ENCODE measurements around the gene LTB. TPM values are rescaled to one million over a fixed set of nuclear protein-coding genes. Genes with fewer than 3 reads are reported as not detected.

LTB gene
- total and polyA plus RNA-seq, 9 of the 15 experiments (the other 6 are each of a cell fraction or from before 2014, with no cell fraction given): 0.07 to 0.51 TPM; not detected in 7

DNA sequence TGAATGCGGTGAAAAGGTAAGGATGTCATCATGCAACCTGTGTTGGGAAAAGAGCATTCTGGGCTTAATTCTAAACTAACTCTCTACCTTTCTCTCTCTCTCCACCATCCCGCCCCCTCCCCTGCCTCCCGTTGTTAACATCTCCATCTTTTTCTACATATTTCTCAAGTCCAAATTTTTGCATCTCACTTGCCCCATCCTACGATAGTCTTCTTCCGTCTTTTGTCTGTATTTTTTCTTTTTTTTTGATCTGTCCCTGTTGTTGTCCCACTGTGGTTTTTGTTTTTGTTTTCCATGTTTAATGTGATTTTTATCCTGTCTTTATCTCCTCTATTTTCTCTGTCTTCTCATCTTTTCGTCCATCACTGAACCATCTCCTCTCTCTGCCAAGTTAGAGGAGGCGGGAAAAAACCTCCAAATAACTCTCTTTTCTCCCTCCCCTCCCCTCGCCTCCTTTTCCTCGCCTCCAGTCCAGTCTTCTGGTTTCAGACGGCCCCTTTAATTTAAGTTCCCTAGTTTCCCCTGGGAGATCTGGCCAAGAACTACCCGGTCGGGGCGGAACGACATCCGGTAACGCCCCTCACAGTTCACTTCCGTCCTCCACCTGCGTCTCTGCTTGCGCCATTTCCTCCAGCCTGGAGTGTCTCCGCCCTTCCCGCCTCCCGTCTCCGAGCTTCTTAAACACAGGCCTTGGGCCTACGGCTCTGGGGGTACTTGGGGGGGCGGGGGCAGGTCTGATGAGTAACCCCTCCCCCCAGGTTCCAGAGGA lies 35.1 kb downstream of the LTB start, which contains the start of gene NFKBIL1 (continued):
- TF ChIP-seq, protein P1, sequence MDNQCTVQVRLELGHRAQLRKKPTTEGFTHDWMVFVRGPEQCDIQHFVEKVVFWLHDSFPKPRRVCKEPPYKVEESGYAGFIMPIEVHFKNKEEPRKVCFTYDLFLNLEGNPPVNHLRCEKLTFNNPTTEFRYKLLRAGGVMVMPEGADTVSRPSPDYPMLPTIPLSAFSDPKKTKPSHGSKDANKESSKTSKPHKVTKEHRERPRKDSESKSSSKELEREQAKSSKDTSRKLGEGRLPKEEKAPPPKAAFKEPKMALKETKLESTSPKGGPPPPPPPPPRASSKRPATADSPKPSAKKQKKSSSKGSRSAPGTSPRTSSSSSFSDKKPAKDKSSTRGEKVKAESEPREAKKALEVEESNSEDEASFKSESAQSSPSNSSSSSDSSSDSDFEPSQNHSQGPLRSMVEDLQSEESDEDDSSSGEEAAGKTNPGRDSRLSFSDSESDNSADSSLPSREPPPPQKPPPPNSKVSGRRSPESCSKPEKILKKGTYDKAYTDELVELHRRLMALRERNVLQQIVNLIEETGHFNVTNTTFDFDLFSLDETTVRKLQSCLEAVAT (IDR thresholded peaks at IDR 0.05): peak; percentile 71 to 94; a peak in 3 of 4 replicates
- TF ChIP-seq POLR2A (conservative IDR thresholded peaks at IDR 0.05) (peak; percentile 71), ZNF551 (CRISPR knock-in tag; IDR thresholded peaks at IDR 0.05) (0 out of 2 replicates have a peak, but pooled peaks have one; percentile 64), PHF20 (IDR thresholded peaks at IDR 0.05; ENCODE audit: partially characterized antibody) (peak; percentile 90), POLR3G (IDR thresholded peaks at IDR 0.05; ENCODE audit: extremely low read depth, insufficient read length, insufficient replicate concordance) (no peak), POLR2B (IDR thresholded peaks at IDR 0.05; ENCODE audit: low read depth, partially characterized antibody) (peak; percentile 69), KDM2B (CRISPR knock-in tag; IDR thresholded peaks at IDR 0.05) (no peak), ZNF695 (CRISPR knock-in tag; IDR thresholded peaks at IDR 0.05) (no peak)
- TF ChIP-seq, protein P2, sequence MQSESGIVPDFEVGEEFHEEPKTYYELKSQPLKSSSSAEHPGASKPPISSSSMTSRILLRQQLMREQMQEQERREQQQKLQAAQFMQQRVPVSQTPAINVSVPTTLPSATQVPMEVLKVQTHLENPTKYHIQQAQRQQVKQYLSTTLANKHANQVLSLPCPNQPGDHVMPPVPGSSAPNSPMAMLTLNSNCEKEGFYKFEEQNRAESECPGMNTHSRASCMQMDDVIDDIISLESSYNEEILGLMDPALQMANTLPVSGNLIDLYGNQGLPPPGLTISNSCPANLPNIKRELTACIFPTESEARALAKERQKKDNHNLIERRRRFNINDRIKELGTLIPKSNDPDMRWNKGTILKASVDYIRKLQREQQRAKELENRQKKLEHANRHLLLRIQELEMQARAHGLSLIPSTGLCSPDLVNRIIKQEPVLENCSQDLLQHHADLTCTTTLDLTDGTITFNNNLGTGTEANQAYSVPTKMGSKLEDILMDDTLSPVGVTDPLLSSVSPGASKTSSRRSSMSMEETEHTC (IDR thresholded peaks at IDR 0.05): no peak
- TF ChIP-seq, protein P3, sequence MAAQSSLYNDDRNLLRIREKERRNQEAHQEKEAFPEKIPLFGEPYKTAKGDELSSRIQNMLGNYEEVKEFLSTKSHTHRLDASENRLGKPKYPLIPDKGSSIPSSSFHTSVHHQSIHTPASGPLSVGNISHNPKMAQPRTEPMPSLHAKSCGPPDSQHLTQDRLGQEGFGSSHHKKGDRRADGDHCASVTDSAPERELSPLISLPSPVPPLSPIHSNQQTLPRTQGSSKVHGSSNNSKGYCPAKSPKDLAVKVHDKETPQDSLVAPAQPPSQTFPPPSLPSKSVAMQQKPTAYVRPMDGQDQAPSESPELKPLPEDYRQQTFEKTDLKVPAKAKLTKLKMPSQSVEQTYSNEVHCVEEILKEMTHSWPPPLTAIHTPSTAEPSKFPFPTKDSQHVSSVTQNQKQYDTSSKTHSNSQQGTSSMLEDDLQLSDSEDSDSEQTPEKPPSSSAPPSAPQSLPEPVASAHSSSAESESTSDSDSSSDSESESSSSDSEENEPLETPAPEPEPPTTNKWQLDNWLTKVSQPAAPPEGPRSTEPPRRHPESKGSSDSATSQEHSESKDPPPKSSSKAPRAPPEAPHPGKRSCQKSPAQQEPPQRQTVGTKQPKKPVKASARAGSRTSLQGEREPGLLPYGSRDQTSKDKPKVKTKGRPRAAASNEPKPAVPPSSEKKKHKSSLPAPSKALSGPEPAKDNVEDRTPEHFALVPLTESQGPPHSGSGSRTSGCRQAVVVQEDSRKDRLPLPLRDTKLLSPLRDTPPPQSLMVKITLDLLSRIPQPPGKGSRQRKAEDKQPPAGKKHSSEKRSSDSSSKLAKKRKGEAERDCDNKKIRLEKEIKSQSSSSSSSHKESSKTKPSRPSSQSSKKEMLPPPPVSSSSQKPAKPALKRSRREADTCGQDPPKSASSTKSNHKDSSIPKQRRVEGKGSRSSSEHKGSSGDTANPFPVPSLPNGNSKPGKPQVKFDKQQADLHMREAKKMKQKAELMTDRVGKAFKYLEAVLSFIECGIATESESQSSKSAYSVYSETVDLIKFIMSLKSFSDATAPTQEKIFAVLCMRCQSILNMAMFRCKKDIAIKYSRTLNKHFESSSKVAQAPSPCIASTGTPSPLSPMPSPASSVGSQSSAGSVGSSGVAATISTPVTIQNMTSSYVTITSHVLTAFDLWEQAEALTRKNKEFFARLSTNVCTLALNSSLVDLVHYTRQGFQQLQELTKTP (IDR thresholded peaks at IDR 0.05; ENCODE audit: low read depth in 1 of 2, partially characterized antibody in 2 of 2): peak; percentile 42 to 60
- TF ChIP-seq, protein P4, sequence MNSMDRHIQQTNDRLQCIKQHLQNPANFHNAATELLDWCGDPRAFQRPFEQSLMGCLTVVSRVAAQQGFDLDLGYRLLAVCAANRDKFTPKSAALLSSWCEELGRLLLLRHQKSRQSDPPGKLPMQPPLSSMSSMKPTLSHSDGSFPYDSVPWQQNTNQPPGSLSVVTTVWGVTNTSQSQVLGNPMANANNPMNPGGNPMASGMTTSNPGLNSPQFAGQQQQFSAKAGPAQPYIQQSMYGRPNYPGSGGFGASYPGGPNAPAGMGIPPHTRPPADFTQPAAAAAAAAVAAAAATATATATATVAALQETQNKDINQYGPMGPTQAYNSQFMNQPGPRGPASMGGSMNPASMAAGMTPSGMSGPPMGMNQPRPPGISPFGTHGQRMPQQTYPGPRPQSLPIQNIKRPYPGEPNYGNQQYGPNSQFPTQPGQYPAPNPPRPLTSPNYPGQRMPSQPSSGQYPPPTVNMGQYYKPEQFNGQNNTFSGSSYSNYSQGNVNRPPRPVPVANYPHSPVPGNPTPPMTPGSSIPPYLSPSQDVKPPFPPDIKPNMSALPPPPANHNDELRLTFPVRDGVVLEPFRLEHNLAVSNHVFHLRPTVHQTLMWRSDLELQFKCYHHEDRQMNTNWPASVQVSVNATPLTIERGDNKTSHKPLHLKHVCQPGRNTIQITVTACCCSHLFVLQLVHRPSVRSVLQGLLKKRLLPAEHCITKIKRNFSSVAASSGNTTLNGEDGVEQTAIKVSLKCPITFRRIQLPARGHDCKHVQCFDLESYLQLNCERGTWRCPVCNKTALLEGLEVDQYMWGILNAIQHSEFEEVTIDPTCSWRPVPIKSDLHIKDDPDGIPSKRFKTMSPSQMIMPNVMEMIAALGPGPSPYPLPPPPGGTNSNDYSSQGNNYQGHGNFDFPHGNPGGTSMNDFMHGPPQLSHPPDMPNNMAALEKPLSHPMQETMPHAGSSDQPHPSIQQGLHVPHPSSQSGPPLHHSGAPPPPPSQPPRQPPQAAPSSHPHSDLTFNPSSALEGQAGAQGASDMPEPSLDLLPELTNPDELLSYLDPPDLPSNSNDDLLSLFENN (IDR thresholded peaks at IDR 0.05; ENCODE audit: low read depth in 2 of 2, low read length in 2 of 2): peak in 1 of 2 experiments; percentile 60; a peak in 1 of 4 replicates
- TF ChIP-seq, protein P5, sequence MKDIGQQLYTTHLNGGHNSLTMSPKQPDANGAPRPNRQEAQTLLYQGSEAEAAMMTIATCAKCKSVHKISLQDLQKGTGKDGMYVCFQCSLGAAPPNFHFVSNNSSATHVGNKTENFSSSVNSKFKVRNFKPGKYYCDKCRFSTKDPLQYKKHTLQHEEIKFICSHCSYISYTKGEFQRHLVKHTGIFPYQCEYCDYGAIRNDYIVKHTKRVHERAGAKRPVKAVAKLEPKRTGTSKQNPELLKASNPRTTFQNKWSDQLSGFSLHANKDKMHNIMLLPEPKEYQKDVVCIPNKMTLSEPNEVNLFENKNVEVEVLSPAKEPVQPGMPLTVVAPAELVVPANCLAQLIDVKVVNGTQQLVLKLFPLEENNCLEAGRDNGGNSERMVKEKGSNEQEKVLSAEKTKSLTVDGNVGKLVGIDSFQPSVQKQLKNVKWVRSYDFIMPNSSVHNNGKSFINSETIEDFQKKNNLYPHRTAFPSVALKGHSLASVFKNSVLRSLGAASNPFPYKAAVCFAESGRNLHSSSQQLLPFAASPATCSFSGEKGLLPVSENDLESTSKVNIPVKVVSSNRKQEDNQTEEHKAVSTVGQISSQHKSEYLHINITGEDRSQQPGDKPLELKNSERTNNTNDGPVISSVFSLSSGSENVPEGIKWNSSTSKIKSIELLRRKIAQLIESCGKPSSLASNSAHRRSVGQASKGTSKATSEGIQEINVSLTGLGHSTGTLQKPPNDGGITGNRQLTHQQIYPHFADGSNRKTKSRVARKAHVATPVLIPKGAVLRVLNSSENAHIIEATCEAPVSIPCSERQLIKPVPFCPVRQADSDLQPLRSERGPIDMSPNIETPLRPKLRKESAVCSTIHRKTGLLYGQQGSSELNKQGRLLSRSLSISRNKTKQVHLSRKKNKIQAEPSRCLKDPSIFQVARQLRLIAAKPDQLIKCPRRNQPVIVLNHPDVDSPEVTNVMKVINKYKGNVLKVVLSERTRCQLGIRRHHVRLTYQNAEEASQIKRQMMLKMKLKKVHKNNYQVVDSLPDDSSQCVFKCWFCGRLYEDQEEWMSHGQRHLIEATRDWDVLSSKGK (CRISPR knock-in tag; IDR thresholded peaks at IDR 0.05): 0 out of 2 replicates have a peak, but pooled peaks have one; percentile 71

Measured in K562 (cell line).